Liver (tissue), 9 donors: ENCODE data around the gene NAPA. TPM values are rescaled to one million over a fixed set of nuclear protein-coding genes. Genes with fewer than 3 reads are reported as not detected.

Source experiments
- DNase-seq: peaks from one replicate; pipeline ENCODE4 v3.0.0-alpha.2; 2017; ENCODE audit warnings: low spot score
- H3K27ac ChIP-seq, 2 donors: one replicate each; pipeline ENCODE4 v1.7.0; 2013; ENCODE audit warnings: inconsistent platforms in 2 of 2, low read length in 2 of 2, control low read depth in 1 of 2, low read depth in 1 of 2, mild to moderate bottlenecking in 1 of 2
- H3K27me3 ChIP-seq, 4 donors: one replicate each; pipeline versions ENCODE4 v1.6.1 to v1.7.0; 2013; ENCODE audit warnings: low read length in 3 of 4, inconsistent platforms in 1 of 4, mild to moderate bottlenecking in 1 of 4, moderate library complexity in 1 of 4; ENCODE audit not compliant: control insufficient read depth in 4 of 4, insufficient read depth in 4 of 4
- H3K36me3 ChIP-seq, 4 donors: one replicate each; pipeline versions ENCODE4 v1.6.1 to v1.7.0; 2013; ENCODE audit warnings: low read length in 3 of 4, mild to moderate bottlenecking in 3 of 4, low read depth in 1 of 4, moderate library complexity in 1 of 4; ENCODE audit not compliant: control insufficient read depth in 4 of 4, insufficient read depth in 3 of 4
- H3K4me1 ChIP-seq, 4 donors: one replicate each; pipeline versions ENCODE4 v1.6.1 to v1.7.0; 2013; ENCODE audit warnings: low read length in 3 of 4, mild to moderate bottlenecking in 3 of 4, moderate library complexity in 1 of 4; ENCODE audit not compliant: control insufficient read depth in 4 of 4, insufficient read depth in 4 of 4
- H3K4me3 ChIP-seq, 3 donors: one replicate each; pipeline versions ENCODE4 v1.6.1 to v1.7.0; 2013; ENCODE audit warnings: low read length in 3 of 3, control low read depth in 1 of 3, low read depth in 1 of 3, mild to moderate bottlenecking in 1 of 3
- H3K9ac ChIP-seq, 2 donors: one replicate each; pipeline ENCODE4 v1.7.0; 2013; ENCODE audit warnings: low read length in 2 of 2, mild to moderate bottlenecking in 2 of 2, moderate library complexity in 2 of 2, control low read depth in 1 of 2, low read depth in 1 of 2
- H3K9me3 ChIP-seq, 4 donors: one replicate each; pipeline versions ENCODE4 v1.6.1 to v1.7.0; 2013; ENCODE audit warnings: low read length in 3 of 4; ENCODE audit not compliant: control insufficient read depth in 4 of 4
- EGR1 ChIP-seq, 2 donors: IDR thresholded peaks; 2 replicates each; pipeline ENCODE4 v1.6.1; 2016 to 2018; ENCODE audit warnings: antibody characterized with exemption in 2 of 2, low read depth in 2 of 2
- FOXA1 ChIP-seq: IDR thresholded peaks from 2 replicates; pipeline ENCODE4 v1.6.1; 2016; ENCODE audit warnings: antibody characterized with exemption
- FOXA2 ChIP-seq: IDR thresholded peaks from 2 replicates; pipeline ENCODE4 v1.6.1; 2016; ENCODE audit warnings: antibody characterized with exemption
- GABPA ChIP-seq, 2 donors: IDR thresholded peaks in 1 of 2; conservative IDR thresholded peaks in 1 of 2; 2 replicates each; pipeline ENCODE4 v1.6.1; 2016; ENCODE audit warnings: antibody characterized with exemption in 2 of 2, mild to moderate bottlenecking in 1 of 2, moderate library complexity in 1 of 2
- HNF4A ChIP-seq, 2 donors: conservative IDR thresholded peaks; 2 replicates each; pipeline ENCODE4 v1.6.1; 2016; ENCODE audit warnings: antibody characterized with exemption in 2 of 2, mild to moderate bottlenecking in 2 of 2
- HNF4G ChIP-seq: IDR thresholded peaks from 2 replicates; pipeline ENCODE4 v1.6.1; 2016; ENCODE audit warnings: antibody characterized with exemption
- JUND ChIP-seq, 2 donors: IDR thresholded peaks; 2 replicates each; pipeline ENCODE4 v1.6.1; 2016; ENCODE audit warnings: antibody characterized with exemption in 2 of 2
- NR2F2 ChIP-seq: IDR thresholded peaks from 2 replicates; pipeline ENCODE4 v1.6.1; 2016; ENCODE audit warnings: antibody characterized with exemption
- RAD21 ChIP-seq, 2 donors: IDR thresholded peaks; 2 replicates each; pipeline ENCODE4 v1.6.1; 2016; ENCODE audit warnings: antibody characterized with exemption in 2 of 2, mild to moderate bottlenecking in 2 of 2
- RXRA ChIP-seq, 2 donors: IDR thresholded peaks; 2 replicates each; pipeline ENCODE4 v1.6.1; 2017 to 2018; ENCODE audit warnings: antibody characterized with exemption in 2 of 2, mild to moderate bottlenecking in 1 of 2
- SP1 ChIP-seq: IDR thresholded peaks from 2 replicates; pipeline ENCODE4 v1.6.1; 2018; ENCODE audit warnings: antibody characterized with exemption, mild to moderate bottlenecking
- TAF1 ChIP-seq: conservative IDR thresholded peaks from 2 replicates; pipeline ENCODE4 v1.6.1; 2016; ENCODE audit warnings: antibody characterized with exemption, mild to moderate bottlenecking
- YY1 ChIP-seq: IDR thresholded peaks from 2 replicates; pipeline ENCODE4 v1.6.1; 2016; ENCODE audit warnings: antibody characterized with exemption, mild to moderate bottlenecking
- WGBS: extraction: QIAGEN DNeasy Blood & Tissue Kit; methylation state at CpG from one replicate; pipeline ENCODE4 v1.1.7; 2013; 5-methylcytosine and 5-hydroxymethylcytosine counted together
- polyA plus RNA-seq, 2 donors: library from polyadenylated mRNA; stranded (reverse) in 1 of 2; unstranded in 1 of 2; fragments of 200-250 nt in 1 of 2; fragments of >200 nt in 1 of 2; fragmentation: Nextera tagmentation in 1 of 2; extraction: Ambion mirVana in 1 of 2; gene quantifications; one replicate each; pipeline versions ENCODE4 v1.2.1 to v1.2.3, GENCODE V29; 2013 to 2015
- total RNA-seq, 2 donors: library from RNA; depleted of rRNA; stranded (reverse); fragments of >200 nt; gene quantifications; one replicate each; pipeline ENCODE4 v1.2.3, GENCODE V29; 2014
- TF ChIP-seq, protein P1 (sequence below): fragments of 150-350 bp; IDR thresholded peaks from 2 replicates; pipeline ENCODE4 v1.5.1; 2017; ENCODE audit warnings: improper control_type of control experiment, low read depth, low read length; ENCODE audit not compliant: missing input control
- TF ChIP-seq, protein P2 (sequence below): IDR thresholded peaks from 2 replicates; pipeline ENCODE4 v1.6.1; 2016; ENCODE audit warnings: antibody characterized with exemption
- TF ChIP-seq, protein P3 (sequence below): IDR thresholded peaks from 2 replicates; pipeline ENCODE4 v1.6.1; 2016; ENCODE audit warnings: antibody characterized with exemption
- TF ChIP-seq, protein P4 (sequence below): IDR thresholded peaks from 2 replicates; pipeline ENCODE4 v1.6.1; 2016; ENCODE audit warnings: antibody characterized with exemption
- TF ChIP-seq, protein P5 (sequence below): IDR thresholded peaks from 2 replicates; pipeline ENCODE4 v1.6.1; 2016; ENCODE audit warnings: antibody characterized with exemption, mild to moderate bottlenecking
- donor health status: healthy.
- donor health status: healthy.
- donor health status: healthy.
- donor health status: healthy.
- donor health status: healthy.

NAPA gene
- total and polyA plus RNA-seq, 4 donors, result 73.4 to 132 (median 120) TPM

DNA sequence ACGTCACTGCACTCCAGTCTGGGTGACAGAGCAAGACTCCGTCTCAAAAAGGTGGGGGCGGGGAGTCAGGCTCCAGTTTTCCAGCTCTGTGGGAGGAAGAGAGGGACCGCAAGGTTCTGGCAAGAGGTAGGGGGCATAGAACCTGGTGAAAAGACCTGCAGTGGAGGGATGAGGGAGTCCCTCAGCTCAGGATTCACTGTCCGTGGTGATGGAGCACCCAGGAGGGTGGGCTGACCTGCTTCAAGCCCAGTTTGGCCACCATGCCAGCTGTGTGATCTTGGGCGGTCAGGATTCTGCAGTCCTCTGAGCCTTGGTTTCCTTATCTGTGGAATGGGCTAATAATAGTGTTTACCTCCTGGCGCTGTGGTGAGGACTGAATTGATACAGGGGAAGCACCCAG lies 64.4 kb downstream of the NAPA start:
- H3K27me3 ChIP-seq, result peaks cover 3 to 12% (median 6%) of the 10 kb centered on the region in 4 donors

More for the DNA sequence above, 64.4 kb downstream of the NAPA start:
- H3K9me3 ChIP-seq, result peaks cover 0 to 6% (median 1%) of the 10 kb centered on the region in 4 donors
- TF ChIP-seq, protein P1, sequence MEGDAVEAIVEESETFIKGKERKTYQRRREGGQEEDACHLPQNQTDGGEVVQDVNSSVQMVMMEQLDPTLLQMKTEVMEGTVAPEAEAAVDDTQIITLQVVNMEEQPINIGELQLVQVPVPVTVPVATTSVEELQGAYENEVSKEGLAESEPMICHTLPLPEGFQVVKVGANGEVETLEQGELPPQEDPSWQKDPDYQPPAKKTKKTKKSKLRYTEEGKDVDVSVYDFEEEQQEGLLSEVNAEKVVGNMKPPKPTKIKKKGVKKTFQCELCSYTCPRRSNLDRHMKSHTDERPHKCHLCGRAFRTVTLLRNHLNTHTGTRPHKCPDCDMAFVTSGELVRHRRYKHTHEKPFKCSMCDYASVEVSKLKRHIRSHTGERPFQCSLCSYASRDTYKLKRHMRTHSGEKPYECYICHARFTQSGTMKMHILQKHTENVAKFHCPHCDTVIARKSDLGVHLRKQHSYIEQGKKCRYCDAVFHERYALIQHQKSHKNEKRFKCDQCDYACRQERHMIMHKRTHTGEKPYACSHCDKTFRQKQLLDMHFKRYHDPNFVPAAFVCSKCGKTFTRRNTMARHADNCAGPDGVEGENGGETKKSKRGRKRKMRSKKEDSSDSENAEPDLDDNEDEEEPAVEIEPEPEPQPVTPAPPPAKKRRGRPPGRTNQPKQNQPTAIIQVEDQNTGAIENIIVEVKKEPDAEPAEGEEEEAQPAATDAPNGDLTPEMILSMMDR, result no peak
- TF ChIP-seq FOXA1 (no peak), SP1 (no peak), RAD21 (IDR thresholded peaks at IDR 0.05) (no peak), RXRA (IDR thresholded peaks at IDR 0.05) (no peak), NR2F2 (no peak), FOXA2 (no peak), YY1 (no peak), EGR1 (IDR thresholded peaks at IDR 0.05; ENCODE audit: low read depth in 2 of 2) (no peak), HNF4G (no peak), HNF4A (conservative IDR thresholded peaks at IDR 0.05) (no peak), JUND (IDR thresholded peaks at IDR 0.05) (no peak), GABPA (IDR thresholded peaks at IDR 0.05 in 1 of 2, conservative IDR thresholded peaks at IDR 0.05 in 1 of 2) (no peak), TAF1 (no peak)
- TF ChIP-seq, protein P2, sequence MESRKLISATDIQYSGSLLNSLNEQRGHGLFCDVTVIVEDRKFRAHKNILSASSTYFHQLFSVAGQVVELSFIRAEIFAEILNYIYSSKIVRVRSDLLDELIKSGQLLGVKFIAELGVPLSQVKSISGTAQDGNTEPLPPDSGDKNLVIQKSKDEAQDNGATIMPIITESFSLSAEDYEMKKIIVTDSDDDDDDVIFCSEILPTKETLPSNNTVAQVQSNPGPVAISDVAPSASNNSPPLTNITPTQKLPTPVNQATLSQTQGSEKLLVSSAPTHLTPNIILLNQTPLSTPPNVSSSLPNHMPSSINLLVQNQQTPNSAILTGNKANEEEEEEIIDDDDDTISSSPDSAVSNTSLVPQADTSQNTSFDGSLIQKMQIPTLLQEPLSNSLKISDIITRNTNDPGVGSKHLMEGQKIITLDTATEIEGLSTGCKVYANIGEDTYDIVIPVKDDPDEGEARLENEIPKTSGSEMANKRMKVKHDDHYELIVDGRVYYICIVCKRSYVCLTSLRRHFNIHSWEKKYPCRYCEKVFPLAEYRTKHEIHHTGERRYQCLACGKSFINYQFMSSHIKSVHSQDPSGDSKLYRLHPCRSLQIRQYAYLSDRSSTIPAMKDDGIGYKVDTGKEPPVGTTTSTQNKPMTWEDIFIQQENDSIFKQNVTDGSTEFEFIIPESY, result no peak
- TF ChIP-seq, protein P3, sequence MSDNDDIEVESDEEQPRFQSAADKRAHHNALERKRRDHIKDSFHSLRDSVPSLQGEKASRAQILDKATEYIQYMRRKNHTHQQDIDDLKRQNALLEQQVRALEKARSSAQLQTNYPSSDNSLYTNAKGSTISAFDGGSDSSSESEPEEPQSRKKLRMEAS, result no peak
- TF ChIP-seq, protein P4, sequence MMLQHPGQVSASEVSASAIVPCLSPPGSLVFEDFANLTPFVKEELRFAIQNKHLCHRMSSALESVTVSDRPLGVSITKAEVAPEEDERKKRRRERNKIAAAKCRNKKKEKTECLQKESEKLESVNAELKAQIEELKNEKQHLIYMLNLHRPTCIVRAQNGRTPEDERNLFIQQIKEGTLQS, result no peak
- TF ChIP-seq, protein P5, sequence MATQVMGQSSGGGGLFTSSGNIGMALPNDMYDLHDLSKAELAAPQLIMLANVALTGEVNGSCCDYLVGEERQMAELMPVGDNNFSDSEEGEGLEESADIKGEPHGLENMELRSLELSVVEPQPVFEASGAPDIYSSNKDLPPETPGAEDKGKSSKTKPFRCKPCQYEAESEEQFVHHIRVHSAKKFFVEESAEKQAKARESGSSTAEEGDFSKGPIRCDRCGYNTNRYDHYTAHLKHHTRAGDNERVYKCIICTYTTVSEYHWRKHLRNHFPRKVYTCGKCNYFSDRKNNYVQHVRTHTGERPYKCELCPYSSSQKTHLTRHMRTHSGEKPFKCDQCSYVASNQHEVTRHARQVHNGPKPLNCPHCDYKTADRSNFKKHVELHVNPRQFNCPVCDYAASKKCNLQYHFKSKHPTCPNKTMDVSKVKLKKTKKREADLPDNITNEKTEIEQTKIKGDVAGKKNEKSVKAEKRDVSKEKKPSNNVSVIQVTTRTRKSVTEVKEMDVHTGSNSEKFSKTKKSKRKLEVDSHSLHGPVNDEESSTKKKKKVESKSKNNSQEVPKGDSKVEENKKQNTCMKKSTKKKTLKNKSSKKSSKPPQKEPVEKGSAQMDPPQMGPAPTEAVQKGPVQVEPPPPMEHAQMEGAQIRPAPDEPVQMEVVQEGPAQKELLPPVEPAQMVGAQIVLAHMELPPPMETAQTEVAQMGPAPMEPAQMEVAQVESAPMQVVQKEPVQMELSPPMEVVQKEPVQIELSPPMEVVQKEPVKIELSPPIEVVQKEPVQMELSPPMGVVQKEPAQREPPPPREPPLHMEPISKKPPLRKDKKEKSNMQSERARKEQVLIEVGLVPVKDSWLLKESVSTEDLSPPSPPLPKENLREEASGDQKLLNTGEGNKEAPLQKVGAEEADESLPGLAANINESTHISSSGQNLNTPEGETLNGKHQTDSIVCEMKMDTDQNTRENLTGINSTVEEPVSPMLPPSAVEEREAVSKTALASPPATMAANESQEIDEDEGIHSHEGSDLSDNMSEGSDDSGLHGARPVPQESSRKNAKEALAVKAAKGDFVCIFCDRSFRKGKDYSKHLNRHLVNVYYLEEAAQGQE, result no peak
- H3K4me3 ChIP-seq, result no peak overlapping the region
- no peak overlapping the region for H3K9ac ChIP-seq
- H3K27ac ChIP-seq, result no peak overlapping the region
- H3K4me1 ChIP-seq, result peaks cover 0 to 11% (median 9%) of the 10 kb centered on the region in 4 donors
- DNase-seq, result no peak
- H3K36me3 ChIP-seq, result no peaks in the 10 kb centered on the region
- WGBS, result 60% methylated on average over 7 of the region's 7 CpGs
